Stimulated activated CD8-positive, alpha-beta memory T cell treated with anti-CD3 and anti-CD28 coated beads, Interleukin-15, amount 100 ng/mL, for 4 hours (primary cell): ENCODE data around the gene TGM4.
"Not testable (repeated sequence)": the region's sequence is repeated elsewhere in the genome, so short reads cannot be mapped to it uniquely, and the experiment has no call there.

ENCODE experiments used
- DNase-seq, 2 donors: peaks; one replicate each; pipeline ENCODE4 v3.0.0-alpha.2; 2020; ENCODE audit warnings: low read depth in 2 of 2

TGM4 gene

GRCh38 chr3:44874308-44874707 is at the start of gene TGM4:
TSS of gene TGM4 (plus strand) at chr3:44874608. CDS start at chr3:44874679, 71 bp downstream.
- no peak for DNase-seq

- no peak for DNase-seq
Observed at GRCh38 chr3:44825264-44825925, 49.0 kb upstream of the TGM4 start.

- no peak for DNase-seq
Observed at GRCh38 chr3:44827196-44827595, 47.2 kb upstream of the TGM4 start.

- DNase-seq, result no peak
Observed at GRCh38 chr3:44831232-44831631, 43.2 kb upstream of the TGM4 start.

- DNase-seq, result no peak
Observed at GRCh38 chr3:44832032-44832431, 42.4 kb upstream of the TGM4 start.

GRCh38 chr3:44832965-44833364 is 41.4 kb upstream of the TGM4 start:
- DNase-seq, result no peak

- no peak for DNase-seq
Observed at GRCh38 chr3:44833394-44833793, 41.0 kb upstream of the TGM4 start.

- no peak for DNase-seq
Observed at GRCh38 chr3:44835684-44836083, 38.7 kb upstream of the TGM4 start.

- no peak for DNase-seq
Observed at GRCh38 chr3:44842376-44842775, 32.0 kb upstream of the TGM4 start.

- no peak for DNase-seq
Observed at GRCh38 chr3:44845528-44846520, 28.6 kb upstream of the TGM4 start.

GRCh38 chr3:44848634-44849033 is 25.8 kb upstream of the TGM4 start:
- no peak for DNase-seq

- not testable (repeated sequence) for DNase-seq
Observed at GRCh38 chr3:44856663-44857062, 17.7 kb upstream of the TGM4 start.

- no peak for DNase-seq
Observed at GRCh38 chr3:44860117-44860516, 14.3 kb upstream of the TGM4 start.

- DNase-seq, result peak; percentile 77 to 81
Observed at GRCh38 chr3:44861412-44862225, 12.8 kb upstream of the TGM4 start, which contains the start of gene TMEM42. TSS of gene TMEM42 (plus strand) at chr3:44861912. CDS start at chr3:44861925, 13 bp downstream.

GRCh38 chr3:44862226-44862637 is 12.2 kb upstream of the TGM4 start:
- no peak for DNase-seq

- DNase-seq, result no peak
Observed at GRCh38 chr3:44865272-44866035, 9.0 kb upstream of the TGM4 start.

- DNase-seq, result no peak
Observed at GRCh38 chr3:44867421-44868111, 6.8 kb upstream of the TGM4 start.

- no peak for DNase-seq
Observed at GRCh38 chr3:44870375-44871061, 3.9 kb upstream of the TGM4 start.

GRCh38 chr3:44875596-44875995 is 1.2 kb downstream of the TGM4 start:
- no peak for DNase-seq

- no peak for DNase-seq
Observed at GRCh38 chr3:44877333-44877732, 2.9 kb downstream of the TGM4 start.
